ENCODE measurements around the gene HPGD. TPM values are rescaled to one million over a fixed set of nuclear protein-coding genes. Genes with fewer than 3 reads are reported as not detected.

The HPGD gene
- total RNA-seq, 1 experiment from 2014 or later, result 0.66 TPM

DNA sequence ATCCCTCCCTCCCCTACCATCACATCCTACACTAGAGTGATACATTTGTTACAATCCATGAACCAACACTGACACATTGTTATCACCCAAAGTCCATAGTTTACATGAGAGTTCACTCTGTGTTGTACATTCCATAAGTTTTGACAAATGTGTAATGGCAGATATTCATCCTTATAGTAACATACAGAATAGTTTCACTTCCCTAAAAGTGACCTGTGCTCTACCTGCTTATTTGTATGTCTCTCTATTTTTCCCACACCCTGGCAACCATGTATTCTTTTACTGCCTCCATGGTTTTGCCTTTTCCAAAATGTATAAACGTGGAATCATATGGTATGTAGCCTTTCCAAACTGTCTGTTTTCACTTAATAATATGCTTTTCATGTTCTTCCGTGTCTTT, 42.2 kb upstream of the HPGD start:
- H3K4me1 ChIP-seq (ENCODE audit: control insufficient read depth in 1 of 2, insufficient read depth in 2 of 2, low read length in 2 of 2), result no peaks in the 10 kb centered on the region
- H3K27ac ChIP-seq (ENCODE audit: low read depth, low read length), result no peak overlapping the region
- H3K27me3 ChIP-seq (ENCODE audit: insufficient read depth, low read length), result no peaks in the 10 kb centered on the region
- no peaks in the 10 kb centered on the region for H3K79me2 ChIP-seq (ENCODE audit: insufficient read depth, low read length)
- DNase-seq (ENCODE audit: low read depth, low spot score) (no peak), ATAC-seq (no peak)
- no peaks in the 10 kb centered on the region for H3K9me2 ChIP-seq (ENCODE audit: insufficient read depth)
- no peak overlapping the region for H3K4me2 ChIP-seq (ENCODE audit: low read length)
- H2AFZ ChIP-seq (ENCODE audit: low read depth, low read length, poor library complexity, severe bottlenecking), result no peak overlapping the region
- intact Hi-C loops (cut with micrococcal nuclease), result no loop called here
- RAD21 ChIA-PET (ENCODE audit: low non-redundant PET in 1 of 2, low total read pairs in 2 of 2, uncharacterized antibody in 2 of 2, unreplicated experiment in 2 of 2), result no interaction called here
- CTCF ChIA-PET, result no interaction called here
- no peak overlapping the region for H3K4me3 ChIP-seq (replicated peaks in 1 of 2; ENCODE audit: low read depth in 1 of 2, low read length in 2 of 2)
- H3K9ac ChIP-seq (ENCODE audit: low read length), result no peak overlapping the region
- POLR2A ChIA-PET, result no interaction called here
- H3K36me3 ChIP-seq (ENCODE audit: control insufficient read depth in 1 of 2, insufficient read depth in 2 of 2, low read length in 2 of 2), result no peaks in the 10 kb centered on the region
- no peaks in the 10 kb centered on the region for H3K9me3 ChIP-seq (ENCODE audit: control insufficient read depth in 1 of 2, insufficient read depth in 1 of 2, low read depth in 1 of 2, low read length in 2 of 2)
- H4K20me1 ChIP-seq (ENCODE audit: insufficient read depth), result no peaks in the 10 kb centered on the region
- no TSS peak for BruUV-seq (replicated peaks)
- TF ChIP-seq FOSL1 (IDR thresholded peaks at IDR 0.05; ENCODE audit: low read depth) (no peak), JUND (IDR thresholded peaks at IDR 0.05) (no peak), ELF1 (IDR thresholded peaks at IDR 0.05; ENCODE audit: borderline replicate concordance, low read depth) (no peak), CEBPB (IDR thresholded peaks at IDR 0.05; ENCODE audit: low read depth) (no peak), RAD21 (IDR thresholded peaks at IDR 0.05; ENCODE audit: low read depth) (no peak), EGR1 (IDR thresholded peaks at IDR 0.05; ENCODE audit: low read depth) (no peak), SRF (IDR thresholded peaks at IDR 0.05; ENCODE audit: low read depth) (no peak), ZFX (IDR thresholded peaks at IDR 0.05) (no peak), CBX3 (IDR thresholded peaks at IDR 0.05; ENCODE audit: low read depth) (no peak), EZH2 (IDR thresholded peaks at IDR 0.05) (no peak), EZH2phosphoT487 (IDR thresholded peaks at IDR 0.05; ENCODE audit: borderline replicate concordance) (no peak), ZNF274 (IDR thresholded peaks at IDR 0.05; ENCODE audit: low read depth, low read length) (no peak), POLR2A (IDR thresholded peaks at IDR 0.05; ENCODE audit: borderline replicate concordance, extremely low read depth, insufficient read depth, insufficient read length) (no peak), POLR2AphosphoS5 (IDR thresholded peaks at IDR 0.05; ENCODE audit: low read depth, low read length) (no peak), SIN3A (IDR thresholded peaks at IDR 0.05; ENCODE audit: low read depth) (no peak), YY1 (IDR thresholded peaks at IDR 0.05; ENCODE audit: extremely low read depth, insufficient replicate concordance, low read depth, low read length) (no peak)
- TF ChIP-seq, protein P1, sequence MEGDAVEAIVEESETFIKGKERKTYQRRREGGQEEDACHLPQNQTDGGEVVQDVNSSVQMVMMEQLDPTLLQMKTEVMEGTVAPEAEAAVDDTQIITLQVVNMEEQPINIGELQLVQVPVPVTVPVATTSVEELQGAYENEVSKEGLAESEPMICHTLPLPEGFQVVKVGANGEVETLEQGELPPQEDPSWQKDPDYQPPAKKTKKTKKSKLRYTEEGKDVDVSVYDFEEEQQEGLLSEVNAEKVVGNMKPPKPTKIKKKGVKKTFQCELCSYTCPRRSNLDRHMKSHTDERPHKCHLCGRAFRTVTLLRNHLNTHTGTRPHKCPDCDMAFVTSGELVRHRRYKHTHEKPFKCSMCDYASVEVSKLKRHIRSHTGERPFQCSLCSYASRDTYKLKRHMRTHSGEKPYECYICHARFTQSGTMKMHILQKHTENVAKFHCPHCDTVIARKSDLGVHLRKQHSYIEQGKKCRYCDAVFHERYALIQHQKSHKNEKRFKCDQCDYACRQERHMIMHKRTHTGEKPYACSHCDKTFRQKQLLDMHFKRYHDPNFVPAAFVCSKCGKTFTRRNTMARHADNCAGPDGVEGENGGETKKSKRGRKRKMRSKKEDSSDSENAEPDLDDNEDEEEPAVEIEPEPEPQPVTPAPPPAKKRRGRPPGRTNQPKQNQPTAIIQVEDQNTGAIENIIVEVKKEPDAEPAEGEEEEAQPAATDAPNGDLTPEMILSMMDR (IDR thresholded peaks at IDR 0.05 in 2 of 3, conservative IDR thresholded peaks at IDR 0.05 in 1 of 3; ENCODE audit: borderline replicate concordance in 1 of 3, insufficient read depth in 1 of 3, low read depth in 2 of 3, low read length in 2 of 3), result no peak
- TF ChIP-seq, protein P2, sequence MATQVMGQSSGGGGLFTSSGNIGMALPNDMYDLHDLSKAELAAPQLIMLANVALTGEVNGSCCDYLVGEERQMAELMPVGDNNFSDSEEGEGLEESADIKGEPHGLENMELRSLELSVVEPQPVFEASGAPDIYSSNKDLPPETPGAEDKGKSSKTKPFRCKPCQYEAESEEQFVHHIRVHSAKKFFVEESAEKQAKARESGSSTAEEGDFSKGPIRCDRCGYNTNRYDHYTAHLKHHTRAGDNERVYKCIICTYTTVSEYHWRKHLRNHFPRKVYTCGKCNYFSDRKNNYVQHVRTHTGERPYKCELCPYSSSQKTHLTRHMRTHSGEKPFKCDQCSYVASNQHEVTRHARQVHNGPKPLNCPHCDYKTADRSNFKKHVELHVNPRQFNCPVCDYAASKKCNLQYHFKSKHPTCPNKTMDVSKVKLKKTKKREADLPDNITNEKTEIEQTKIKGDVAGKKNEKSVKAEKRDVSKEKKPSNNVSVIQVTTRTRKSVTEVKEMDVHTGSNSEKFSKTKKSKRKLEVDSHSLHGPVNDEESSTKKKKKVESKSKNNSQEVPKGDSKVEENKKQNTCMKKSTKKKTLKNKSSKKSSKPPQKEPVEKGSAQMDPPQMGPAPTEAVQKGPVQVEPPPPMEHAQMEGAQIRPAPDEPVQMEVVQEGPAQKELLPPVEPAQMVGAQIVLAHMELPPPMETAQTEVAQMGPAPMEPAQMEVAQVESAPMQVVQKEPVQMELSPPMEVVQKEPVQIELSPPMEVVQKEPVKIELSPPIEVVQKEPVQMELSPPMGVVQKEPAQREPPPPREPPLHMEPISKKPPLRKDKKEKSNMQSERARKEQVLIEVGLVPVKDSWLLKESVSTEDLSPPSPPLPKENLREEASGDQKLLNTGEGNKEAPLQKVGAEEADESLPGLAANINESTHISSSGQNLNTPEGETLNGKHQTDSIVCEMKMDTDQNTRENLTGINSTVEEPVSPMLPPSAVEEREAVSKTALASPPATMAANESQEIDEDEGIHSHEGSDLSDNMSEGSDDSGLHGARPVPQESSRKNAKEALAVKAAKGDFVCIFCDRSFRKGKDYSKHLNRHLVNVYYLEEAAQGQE (IDR thresholded peaks at IDR 0.05; ENCODE audit: low read depth), result no peak
- TF ChIP-seq, protein P3, sequence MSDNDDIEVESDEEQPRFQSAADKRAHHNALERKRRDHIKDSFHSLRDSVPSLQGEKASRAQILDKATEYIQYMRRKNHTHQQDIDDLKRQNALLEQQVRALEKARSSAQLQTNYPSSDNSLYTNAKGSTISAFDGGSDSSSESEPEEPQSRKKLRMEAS (IDR thresholded peaks at IDR 0.05), result no peak

Measured in HCT116 (cell line).